ENCODE data around the gene TMED7. TPM values are rescaled to one million over a fixed set of nuclear protein-coding genes. Genes with fewer than 3 reads are reported as not detected.

Gene TMED7
- total and polyA plus RNA-seq, 5 donors: 38.9 to 111 (median 77.7) TPM

DNA sequence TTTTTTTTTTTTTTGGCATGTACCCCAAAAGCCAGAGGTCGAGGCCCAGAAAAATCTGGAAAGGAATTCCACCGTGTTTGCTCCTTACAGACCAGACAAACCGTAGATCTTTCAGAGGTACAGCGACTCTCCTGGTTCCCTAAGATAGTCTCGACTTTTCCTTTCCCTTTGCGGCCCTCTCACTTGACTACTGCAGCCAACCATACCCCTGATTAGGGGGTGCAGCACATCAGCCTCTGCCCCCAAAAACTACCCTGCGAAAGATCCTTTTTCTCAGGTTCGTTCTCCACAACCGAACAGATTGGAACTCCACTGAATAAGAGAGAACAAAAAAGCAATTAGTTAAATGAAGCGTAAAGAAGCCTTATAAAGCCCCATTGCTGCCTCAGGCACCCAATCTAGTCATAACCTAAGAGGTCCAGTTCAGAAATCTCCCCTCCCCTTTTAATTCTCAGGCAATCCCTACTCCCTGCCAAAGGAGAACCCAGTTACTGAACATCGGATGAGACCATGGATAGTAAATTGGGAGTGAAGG lies 23.2 kb downstream of the TMED7 start:
- H3K27ac ChIP-seq (ENCODE audit: low read length): peak overlapping the region; percentile 50
- 43% methylated on average over 11 of the region's 11 CpGs for WGBS
- no peaks in the 10 kb centered on the region for H3K27me3 ChIP-seq (ENCODE audit: control insufficient read depth, insufficient read depth)
- ATAC-seq: peak; percentile 41 to 51
- H3K4me1 ChIP-seq (ENCODE audit: control insufficient read depth, insufficient read depth, low read length): no peaks in the 10 kb centered on the region
- intact Hi-C loops (cut with DNase I): no loop called here
- H3K4me3 ChIP-seq (ENCODE audit: low read length): peak overlapping the region; percentile 83
- H3K9me3 ChIP-seq (ENCODE audit: control insufficient read depth, low read length): no peaks in the 10 kb centered on the region
- no peak for DNase-seq

DNA sequence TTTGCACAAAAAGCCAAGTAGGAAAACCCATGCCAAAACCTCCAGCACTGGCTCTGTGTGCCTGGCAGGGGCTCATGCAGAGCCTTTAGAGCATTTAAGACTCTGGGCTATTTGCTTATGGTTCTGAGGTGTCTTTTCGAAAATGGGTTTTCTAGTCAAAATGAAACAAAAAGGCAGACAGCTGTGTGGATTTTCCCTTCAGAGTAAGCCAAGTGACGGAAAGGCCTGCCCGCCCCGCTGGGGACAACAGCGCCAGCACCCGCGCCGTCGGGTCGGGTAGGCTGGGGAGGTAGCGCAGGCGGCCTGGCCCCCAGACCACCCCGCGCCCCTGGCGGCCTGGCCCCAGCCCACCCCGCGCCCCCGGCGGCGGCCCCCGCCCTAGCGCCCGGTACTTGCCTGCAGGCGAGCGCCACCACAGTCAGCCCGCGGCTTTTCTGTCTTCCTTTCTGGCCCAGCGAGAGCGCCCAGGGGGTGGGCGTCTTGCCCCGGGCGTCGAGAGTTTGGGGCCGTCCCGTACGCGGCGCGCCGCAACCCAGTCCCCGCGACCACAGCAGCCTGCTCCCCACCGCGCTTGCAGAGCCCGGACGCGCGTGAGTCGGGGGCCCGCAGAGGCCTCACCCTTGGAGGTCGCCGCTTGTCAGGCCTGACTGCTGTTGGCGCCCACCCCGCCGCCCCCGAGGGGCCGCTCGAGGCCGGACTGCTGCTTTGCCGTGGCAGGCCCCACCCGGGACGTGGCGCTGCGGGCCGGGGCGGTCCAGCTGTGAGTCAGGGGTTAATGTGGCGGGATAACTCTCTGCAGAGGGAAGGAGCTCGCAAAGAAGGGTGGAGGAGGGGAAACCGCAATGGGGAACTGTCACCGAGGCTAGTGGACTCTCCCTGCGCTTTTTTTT lies 23.9 kb downstream of the TMED7 start, which contains the start of gene TICAM2:
Gene TICAM2, minus strand, starts transcription at position 779 of the 890 bp plus-strand sequence. CDS start 21,223 bp downstream, outside the sequence.
- ATAC-seq: peak; percentile 86 to 90
- intact Hi-C loops (cut with DNase I): no loop called here
- no peaks in the 10 kb centered on the region for H3K9me3 ChIP-seq (ENCODE audit: control insufficient read depth, low read length)
- no peaks in the 10 kb centered on the region for H3K4me1 ChIP-seq (ENCODE audit: control insufficient read depth, insufficient read depth, low read length)
- H3K4me3 ChIP-seq (ENCODE audit: low read length): peak within 1 kb of the TSS; percentile 83
- DNase-seq: peak; percentile 76 to 89 (median 88)
- H3K27ac ChIP-seq (ENCODE audit: low read length): peak within 1 kb of the TSS; percentile 92
- H3K27me3 ChIP-seq (ENCODE audit: control insufficient read depth, insufficient read depth): no peaks in the 10 kb centered on the region
- under 1% methylated on average over 71 of the region's 71 CpGs for WGBS

DNA sequence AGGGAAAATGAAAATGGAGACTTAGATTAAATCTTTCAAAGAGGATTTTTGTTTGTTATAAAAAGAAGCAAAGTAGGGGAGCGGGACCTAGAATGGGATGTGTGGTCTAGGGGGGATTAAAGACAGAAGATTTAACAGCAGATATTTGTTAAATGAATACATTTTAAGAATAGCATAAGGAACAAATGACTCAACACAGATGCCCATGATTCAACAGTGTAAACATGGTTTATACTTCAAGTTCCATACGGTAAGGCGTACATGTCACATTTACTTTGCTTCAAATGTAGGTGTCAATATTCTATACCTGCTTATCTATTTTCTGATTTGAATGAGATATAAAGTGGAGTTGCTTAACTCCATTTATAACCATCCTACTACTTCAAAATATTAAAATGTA lies 25.1 kb downstream of the TMED7 start:
- ATAC-seq (no peak), DNase-seq (no peak)
- Histone ChIP-seq H3K9me3 (ENCODE audit: control insufficient read depth, low read length) (no peaks in the 10 kb centered on the region), H3K27me3 (ENCODE audit: control insufficient read depth, insufficient read depth) (no peaks in the 10 kb centered on the region), H3K4me1 (ENCODE audit: control insufficient read depth, insufficient read depth, low read length) (no peaks in the 10 kb centered on the region), H3K27ac (ENCODE audit: low read length) (no peak overlapping the region), H3K4me3 (ENCODE audit: low read length) (peak overlapping the region; percentile 83)
- 94% methylated on average over 3 of the region's 3 CpGs for WGBS
- intact Hi-C loops (cut with DNase I): no loop called here

DNA sequence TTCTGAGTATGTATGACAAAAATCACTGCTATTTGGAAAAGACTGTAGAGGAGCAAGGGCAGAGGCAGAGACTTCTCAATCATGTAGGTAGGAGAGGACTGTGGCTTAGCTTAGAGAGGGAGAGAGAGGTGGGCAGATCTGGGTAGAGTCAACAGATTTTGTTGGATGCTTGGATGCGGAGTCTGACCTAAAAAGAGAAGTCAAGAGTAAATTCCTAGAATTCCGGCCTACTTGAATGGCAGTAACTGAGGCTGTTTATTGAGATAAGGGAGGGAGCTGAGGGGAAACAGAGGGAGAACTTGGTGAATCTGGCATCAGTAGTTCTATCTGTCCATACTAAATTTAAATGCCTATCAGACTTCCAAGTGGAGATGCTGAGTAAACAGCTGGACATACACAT lies 25.9 kb downstream of the TMED7 start:
- peak overlapping the region; percentile 7 for H3K27ac ChIP-seq (ENCODE audit: low read length)
- WGBS: 34% methylated on average over 2 of the region's 2 CpGs
- DNase-seq (no peak), ATAC-seq (no peak)
- no peak overlapping the region for H3K4me3 ChIP-seq (ENCODE audit: low read length)
- H3K27me3 ChIP-seq (ENCODE audit: control insufficient read depth, insufficient read depth): no peaks in the 10 kb centered on the region
- H3K9me3 ChIP-seq (ENCODE audit: control insufficient read depth, low read length): no peaks in the 10 kb centered on the region
- intact Hi-C loops (cut with DNase I): no loop called here
- no peaks in the 10 kb centered on the region for H3K4me1 ChIP-seq (ENCODE audit: control insufficient read depth, insufficient read depth, low read length)

DNA sequence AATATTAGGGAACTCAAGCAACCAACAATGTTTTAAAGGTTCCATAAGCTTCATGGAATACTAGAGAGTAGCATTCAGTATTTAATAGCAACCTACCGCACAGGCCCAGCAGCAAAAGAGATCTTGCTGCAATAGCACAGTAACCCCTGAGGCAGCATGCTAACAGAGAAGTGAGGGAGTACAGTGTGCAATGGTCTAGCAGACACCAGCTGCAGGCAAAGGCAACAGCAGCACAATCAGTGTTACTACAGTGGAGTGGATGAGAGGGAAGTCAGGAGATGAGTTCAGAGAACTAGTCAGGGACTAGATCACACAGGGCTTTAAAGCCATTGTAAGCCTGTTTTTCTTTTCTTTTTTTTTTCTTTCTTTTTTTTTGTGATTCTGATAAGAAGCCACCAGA lies 26.3 kb downstream of the TMED7 start:
- ATAC-seq (peak; percentile 42 to 59), DNase-seq (peak; percentile 18 to 44 (median 44))
- no peaks in the 10 kb centered on the region for H3K9me3 ChIP-seq (ENCODE audit: control insufficient read depth, low read length)
- intact Hi-C loops (cut with DNase I): no loop called here
- WGBS: 53% methylated on average over 1 of the region's 1 CpG
- no peaks in the 10 kb centered on the region for H3K27me3 ChIP-seq (ENCODE audit: control insufficient read depth, insufficient read depth)
- H3K4me1 ChIP-seq (ENCODE audit: control insufficient read depth, insufficient read depth, low read length): no peaks in the 10 kb centered on the region
- no peak overlapping the region for H3K4me3 ChIP-seq (ENCODE audit: low read length)
- no peak overlapping the region for H3K27ac ChIP-seq (ENCODE audit: low read length)

DNA sequence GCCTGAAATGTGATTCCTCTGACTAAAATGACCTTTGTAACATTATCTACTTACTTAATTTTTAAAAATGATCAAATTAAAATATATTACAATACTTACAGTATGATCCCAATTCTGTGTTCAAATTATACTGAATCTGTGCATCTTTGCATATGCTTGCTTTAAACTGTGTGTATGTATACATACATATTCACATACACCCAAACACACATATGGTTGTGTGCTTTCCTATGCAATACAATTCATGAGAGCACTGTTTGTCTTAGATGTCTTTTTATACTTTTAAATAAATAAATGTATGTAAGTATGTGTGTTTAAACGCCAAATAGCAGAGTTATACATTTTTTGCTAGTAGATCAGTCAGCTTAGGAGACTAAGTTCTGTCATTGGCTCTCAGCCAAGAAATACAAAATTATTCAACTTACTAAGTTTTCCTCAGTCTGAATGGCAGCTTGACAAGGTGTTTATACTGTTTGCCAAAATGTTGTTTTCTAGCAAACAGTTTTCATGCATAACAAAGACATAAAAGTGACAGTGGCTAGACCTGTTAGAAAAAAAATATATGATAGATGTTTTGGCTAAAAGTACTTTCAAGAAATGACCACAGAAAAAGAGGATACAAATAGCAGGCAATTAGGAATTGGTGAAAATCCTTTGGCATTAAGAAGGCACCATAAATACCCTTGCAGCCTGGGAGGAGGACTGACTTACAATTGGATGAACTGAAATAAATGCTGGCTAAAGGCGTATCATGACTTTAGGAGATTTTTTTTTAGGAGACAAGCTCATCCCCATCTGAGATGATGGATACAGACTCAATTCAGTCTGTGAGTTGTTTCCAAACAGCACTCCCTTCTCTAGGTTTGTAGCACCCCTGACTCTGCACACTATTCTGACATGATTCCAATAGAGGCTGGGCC lies 31.4 kb downstream of the TMED7 start:
- intact Hi-C loops (cut with DNase I): no loop called here
- no peaks in the 10 kb centered on the region for H3K4me1 ChIP-seq (ENCODE audit: control insufficient read depth, insufficient read depth, low read length)
- 75% methylated on average over 2 of the region's 2 CpGs for WGBS
- ATAC-seq: no peak
- no peaks in the 10 kb centered on the region for H3K9me3 ChIP-seq (ENCODE audit: control insufficient read depth, low read length)
- no peak for DNase-seq
- no peak overlapping the region for H3K4me3 ChIP-seq (ENCODE audit: low read length)
- no peaks in the 10 kb centered on the region for H3K27me3 ChIP-seq (ENCODE audit: control insufficient read depth, insufficient read depth)
- no peak overlapping the region for H3K27ac ChIP-seq (ENCODE audit: low read length)

DNA sequence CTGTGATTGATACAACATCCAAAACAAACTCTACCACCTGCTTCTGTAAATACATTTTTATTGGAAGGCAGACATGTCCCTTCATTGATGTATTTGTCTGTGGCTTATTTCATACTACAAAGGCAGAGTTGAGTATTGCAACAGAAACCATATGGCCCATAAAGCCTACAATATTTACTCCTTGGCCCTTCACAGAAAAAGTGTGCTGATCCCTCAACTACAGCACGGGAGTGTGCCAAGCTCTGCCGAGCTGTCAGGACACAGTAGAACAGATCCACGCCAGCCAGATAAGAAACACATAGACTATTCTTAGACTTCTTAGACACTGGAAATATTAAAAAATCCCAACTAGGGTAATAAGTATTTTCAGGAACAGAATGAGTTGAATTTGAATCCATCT lies 36.8 kb downstream of the TMED7 start:
- Histone ChIP-seq H3K9me3 (ENCODE audit: control insufficient read depth, low read length) (no peaks in the 10 kb centered on the region), H3K27me3 (ENCODE audit: control insufficient read depth, insufficient read depth) (no peaks in the 10 kb centered on the region), H3K4me1 (ENCODE audit: control insufficient read depth, insufficient read depth, low read length) (peaks cover 2% of the 10 kb centered on the region), H3K4me3 (ENCODE audit: low read length) (no peak overlapping the region), H3K27ac (ENCODE audit: low read length) (no peak overlapping the region)
- intact Hi-C loops (cut with DNase I): loop anchor here in 3 of 4 donors (5.0 to 10.0 kb wide), 3 partner anchors 212 to 282 kb away; no protein-coding TSS in a partner anchor
- ATAC-seq (peak; percentile 77 to 78), DNase-seq (peak in 1 of 3 donors; percentile 68)
- 46% methylated on average over 3 of the region's 3 CpGs for WGBS

DNA sequence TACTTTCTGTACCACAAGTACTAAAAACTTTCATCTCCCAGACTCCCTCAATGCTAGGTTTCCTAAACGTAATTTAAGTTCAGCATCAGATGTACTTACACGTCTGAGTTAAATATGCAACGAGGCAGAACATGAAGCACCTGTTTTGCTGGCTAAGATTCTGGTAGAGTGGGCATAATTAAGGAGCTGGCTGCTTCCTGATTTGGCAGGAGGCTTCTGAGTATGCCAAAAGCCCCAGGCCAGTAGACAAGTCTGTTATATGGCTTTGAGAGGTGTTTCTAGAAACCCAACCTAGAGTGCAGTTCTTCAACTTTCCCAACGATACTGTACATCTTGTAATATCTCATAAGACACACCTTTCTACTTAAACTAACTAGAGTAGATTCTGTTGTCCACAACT lies 37.2 kb downstream of the TMED7 start:
- 66% methylated on average over 4 of the region's 4 CpGs for WGBS
- H3K4me1 ChIP-seq (ENCODE audit: control insufficient read depth, insufficient read depth, low read length): peaks cover 2% of the 10 kb centered on the region
- intact Hi-C loops (cut with DNase I): loop anchor here in 3 of 4 donors (5.0 to 10.0 kb wide), 3 partner anchors 211 to 281 kb away; no protein-coding TSS in a partner anchor
- no peaks in the 10 kb centered on the region for H3K9me3 ChIP-seq (ENCODE audit: control insufficient read depth, low read length)
- DNase-seq: no peak
- H3K27ac ChIP-seq (ENCODE audit: low read length): no peak overlapping the region
- ATAC-seq: no peak
- H3K27me3 ChIP-seq (ENCODE audit: control insufficient read depth, insufficient read depth): no peaks in the 10 kb centered on the region
- H3K4me3 ChIP-seq (ENCODE audit: low read length): no peak overlapping the region

DNA sequence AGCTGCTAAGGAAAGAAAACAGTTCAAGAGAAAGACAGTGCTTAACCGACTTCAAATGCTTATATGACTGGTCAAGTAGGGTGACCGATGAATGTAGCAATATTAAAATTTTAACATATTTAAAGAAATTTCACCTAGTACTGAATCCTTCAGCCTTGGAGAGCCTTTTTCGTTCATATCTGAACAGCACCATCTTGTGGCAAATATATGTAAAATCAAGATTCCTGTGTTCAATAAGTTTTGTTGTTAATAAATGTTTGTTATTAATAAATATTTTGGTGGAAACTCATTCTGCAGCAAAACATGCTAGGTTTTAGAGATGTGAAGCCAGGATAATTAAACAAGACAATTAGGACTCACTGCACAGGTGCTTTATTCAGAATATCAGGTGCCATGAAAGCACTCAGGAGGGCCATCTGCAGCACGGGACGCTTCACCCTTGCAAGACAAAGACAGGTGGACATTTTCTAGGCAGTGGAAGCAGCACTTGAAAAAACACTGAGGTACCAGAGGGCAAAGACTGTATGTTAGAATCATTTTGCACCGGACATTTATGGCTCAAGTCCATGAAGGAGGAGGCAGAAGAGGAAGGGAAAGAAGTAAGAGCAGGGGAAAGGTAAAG lies 39.2 kb downstream of the TMED7 start:
- peaks cover 5% of the 10 kb centered on the region for H3K4me1 ChIP-seq (ENCODE audit: control insufficient read depth, insufficient read depth, low read length)
- ATAC-seq (no peak), DNase-seq (no peak)

DNA sequence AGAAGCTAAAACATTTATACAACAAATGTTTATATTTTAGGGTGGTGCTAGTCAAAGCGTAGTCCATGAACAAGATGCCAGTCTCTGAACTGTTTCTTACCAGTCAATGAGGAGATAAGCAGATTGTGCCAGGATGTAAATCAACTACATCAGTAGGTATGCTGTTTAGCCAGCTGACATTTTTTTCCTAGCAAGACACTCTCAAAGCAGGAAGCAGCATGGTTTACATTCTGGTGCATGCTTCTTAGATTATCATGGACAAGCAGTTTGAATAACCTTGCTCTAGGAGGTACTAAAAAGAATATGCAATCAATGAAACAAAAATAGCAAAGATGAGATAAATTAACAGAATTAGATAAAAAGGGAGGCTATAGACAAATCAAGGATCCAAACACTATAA lies 40.6 kb downstream of the TMED7 start:
- peaks cover 5% of the 10 kb centered on the region for H3K4me1 ChIP-seq (ENCODE audit: control insufficient read depth, insufficient read depth, low read length)

More for the DNA sequence above, 39.2 kb downstream of the TMED7 start:
- H3K9me3 ChIP-seq (ENCODE audit: control insufficient read depth, low read length): no peaks in the 10 kb centered on the region
- WGBS: 52% methylated on average over 6 of the region's 6 CpGs
- intact Hi-C loops (cut with DNase I): loop anchor here in 3 of 4 donors (5.0 to 10.0 kb wide), 3 partner anchors 209 to 279 kb away; no protein-coding TSS in a partner anchor
- H3K4me3 ChIP-seq (ENCODE audit: low read length): no peak overlapping the region
- no peak overlapping the region for H3K27ac ChIP-seq (ENCODE audit: low read length)
- no peaks in the 10 kb centered on the region for H3K27me3 ChIP-seq (ENCODE audit: control insufficient read depth, insufficient read depth)

More for the DNA sequence above, 40.6 kb downstream of the TMED7 start:
- Histone ChIP-seq H3K27me3 (ENCODE audit: control insufficient read depth, insufficient read depth) (no peaks in the 10 kb centered on the region), H3K4me3 (ENCODE audit: low read length) (no peak overlapping the region), H3K27ac (ENCODE audit: low read length) (no peak overlapping the region), H3K9me3 (ENCODE audit: control insufficient read depth, low read length) (no peaks in the 10 kb centered on the region)
- no peak for DNase-seq
- WGBS: 96% methylated on average over 1 of the region's 1 CpG
- ATAC-seq: no peak
- intact Hi-C loops (cut with DNase I): loop anchor here (2.0 to 10.0 kb wide), 4 partner anchors 208 to 278 kb away; no protein-coding TSS in a partner anchor

All from right cardiac atrium (tissue), 5 donors.